Pancreas (tissue), 10 donors: ENCODE results near the gene TRAPPC2L. TPM values are rescaled to one million over a fixed set of nuclear protein-coding genes. Genes with fewer than 3 reads are reported as not detected.

Experiments used
- ATAC-seq, 4 donors: fragments of 200-7000 bp; cut with Tn5 transposase; one replicate each; pipeline versions ENCODE4 v1.8.0 to v1.9.1; 2020; ENCODE audit warnings: mild to moderate bottlenecking in 4 of 4, moderate library complexity in 4 of 4
- DNase-seq, 6 donors: peaks; one replicate each; pipeline ENCODE4 v3.0.0-alpha.2; 2020
- FAIRE-seq: peaks from 2 replicates; lab custom pipeline; 2012; peaks lifted over from hg19 to GRCh38; lab: Jason Lieb, UNC
- H3K27ac ChIP-seq, 4 donors: fragments of 200-600 bp; sonication (generic); 1 replicate in 3 of 4; 2 replicates in 1 of 4; pipeline versions ENCODE4 v1.5.0 to v1.8.0; 2020
- H3K27me3 ChIP-seq, 4 donors: fragments of 200-600 bp; one replicate each; pipeline ENCODE4 v1.8.0; 2021
- H3K36me3 ChIP-seq, 3 donors: fragments of 200-600 bp; sonication (generic) in 1 of 3; one replicate each; pipeline versions ENCODE4 v1.5.0 to v1.8.0; 2020 to 2021
- H3K4me1 ChIP-seq, 3 donors: fragments of 200-600 bp; one replicate each; pipeline ENCODE4 v1.8.0; 2021
- H3K4me3 ChIP-seq, 4 donors: fragments of 200-600 bp; sonication (generic) in 2 of 4; one replicate each; pipeline versions ENCODE4 v1.5.0 to v1.8.0; 2020 to 2021
- H3K9me3 ChIP-seq, 4 donors: fragments of 200-600 bp; one replicate each; pipeline ENCODE4 v1.8.0; 2021
- WGBS, 2 donors: extraction: QIAGEN DNeasy Blood & Tissue Kit; methylation state at CpG; one replicate each; pipeline ENCODE4 v1.1.7; 2013; 5-methylcytosine and 5-hydroxymethylcytosine counted together
- intact Hi-C, 3 donors: fragments of 100-400 bp; cut with DNase I; formaldehyde crosslinking; loops; one replicate each; pipeline versions ENCODE4 v1.11.1 to v1.14.2; 2022
- polyA plus RNA-seq, 2 donors: library from polyadenylated mRNA; stranded (reverse); fragments of 200-250 nt; gene quantifications; one replicate each; pipeline ENCODE4 v1.2.3, GENCODE V29; 2013
- total RNA-seq, 6 donors: library from RNA; stranded (reverse); fragmentation: NEBNext Ultra II Directional in 4 of 6; extraction: Animal tissue kit (Norgen Biotek cat#: 25700) in 4 of 6; gene quantifications; one replicate each; pipeline versions ENCODE4 v1.2.1 to v1.2.4, GENCODE V29; 2021 to 2023
- TF ChIP-seq, protein P1 (sequence below), 4 donors: fragments of 200-600 bp; sonication (generic) in 3 of 4; IDR thresholded peaks; one replicate each; pipeline versions ENCODE4 v1.5.0 to v1.8.0; 2021; ENCODE audit warnings: antibody characterized with exemption in 4 of 4
- donor health status: healthy with polysubstance abuse.
- donor health status: DM: no; HTN: no; CAD: no; lungs with moderate emphysema.
- donor health status: DM: no; HTN: no; CAD: no.
- donor health status: control.
- donor health status: control.
- donor health status: Bipolar disorder and iron deficiency.
- donor health status: DM: yes; HTN: yes; CAD: no.
- donor health status: DM: no; HTN: no; CAD: no.
- donor health status: DM: no; HTN: no; CAD: no.
- donor health status: DM: yes; HTN: yes; CAD: no.

TRAPPC2L gene
- total and polyA plus RNA-seq, 8 donors, result 16.0 to 55.2 (median 27.4) TPM

DNA sequence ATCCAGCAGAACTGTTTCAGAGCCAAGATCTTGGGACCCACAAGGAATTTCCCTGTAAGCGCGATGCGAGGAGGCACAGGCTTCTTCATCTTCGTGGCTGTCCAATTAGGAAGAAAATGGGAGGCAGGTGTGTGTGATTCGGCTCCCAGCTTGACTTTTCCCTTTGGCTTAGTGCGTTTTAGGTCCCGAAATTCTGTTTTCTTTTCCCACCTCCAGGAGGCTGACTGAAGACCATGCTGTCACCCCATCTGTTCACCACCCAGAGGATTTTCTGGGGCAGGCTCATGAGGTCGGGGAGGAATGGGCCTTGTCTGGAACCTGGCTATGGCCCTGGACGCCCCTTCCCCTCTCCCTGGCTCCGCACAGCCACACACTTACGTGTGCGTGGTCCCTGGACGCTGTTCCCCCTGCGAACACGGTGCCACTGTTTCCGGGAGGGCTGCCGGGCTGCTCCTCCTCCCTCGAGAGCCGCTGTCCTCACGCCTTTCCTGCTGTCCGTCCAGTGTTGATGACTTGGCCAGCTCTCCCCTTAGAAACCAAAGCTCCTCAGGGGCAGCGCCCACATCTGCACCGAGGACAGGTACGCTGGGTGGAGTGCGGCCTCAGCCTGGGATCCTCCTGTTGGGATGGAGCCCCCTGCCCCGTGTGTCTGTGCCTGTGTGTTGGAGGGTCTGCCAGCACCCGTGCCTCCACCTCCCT is 12.2 kb downstream of the TRAPPC2L start:
- no peak overlapping the region for H3K4me3 ChIP-seq
- 79 to 81% methylated on average over 25 to 27 of the region's 27 CpGs for WGBS, 2 donors
- H3K27me3 ChIP-seq, result no peaks in the 10 kb centered on the region
- no peaks in the 10 kb centered on the region for H3K9me3 ChIP-seq
- no peaks in the 10 kb centered on the region for H3K36me3 ChIP-seq
- TF ChIP-seq, protein P1, sequence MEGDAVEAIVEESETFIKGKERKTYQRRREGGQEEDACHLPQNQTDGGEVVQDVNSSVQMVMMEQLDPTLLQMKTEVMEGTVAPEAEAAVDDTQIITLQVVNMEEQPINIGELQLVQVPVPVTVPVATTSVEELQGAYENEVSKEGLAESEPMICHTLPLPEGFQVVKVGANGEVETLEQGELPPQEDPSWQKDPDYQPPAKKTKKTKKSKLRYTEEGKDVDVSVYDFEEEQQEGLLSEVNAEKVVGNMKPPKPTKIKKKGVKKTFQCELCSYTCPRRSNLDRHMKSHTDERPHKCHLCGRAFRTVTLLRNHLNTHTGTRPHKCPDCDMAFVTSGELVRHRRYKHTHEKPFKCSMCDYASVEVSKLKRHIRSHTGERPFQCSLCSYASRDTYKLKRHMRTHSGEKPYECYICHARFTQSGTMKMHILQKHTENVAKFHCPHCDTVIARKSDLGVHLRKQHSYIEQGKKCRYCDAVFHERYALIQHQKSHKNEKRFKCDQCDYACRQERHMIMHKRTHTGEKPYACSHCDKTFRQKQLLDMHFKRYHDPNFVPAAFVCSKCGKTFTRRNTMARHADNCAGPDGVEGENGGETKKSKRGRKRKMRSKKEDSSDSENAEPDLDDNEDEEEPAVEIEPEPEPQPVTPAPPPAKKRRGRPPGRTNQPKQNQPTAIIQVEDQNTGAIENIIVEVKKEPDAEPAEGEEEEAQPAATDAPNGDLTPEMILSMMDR (IDR thresholded peaks at IDR 0.05), result no peak
- DNase-seq, result no peak
- H3K27ac ChIP-seq, result no peak overlapping the region
- intact Hi-C loops, result no loop called here
- FAIRE-seq, result no peak
- no peak for ATAC-seq
- H3K4me1 ChIP-seq, result no peaks in the 10 kb centered on the region

DNA sequence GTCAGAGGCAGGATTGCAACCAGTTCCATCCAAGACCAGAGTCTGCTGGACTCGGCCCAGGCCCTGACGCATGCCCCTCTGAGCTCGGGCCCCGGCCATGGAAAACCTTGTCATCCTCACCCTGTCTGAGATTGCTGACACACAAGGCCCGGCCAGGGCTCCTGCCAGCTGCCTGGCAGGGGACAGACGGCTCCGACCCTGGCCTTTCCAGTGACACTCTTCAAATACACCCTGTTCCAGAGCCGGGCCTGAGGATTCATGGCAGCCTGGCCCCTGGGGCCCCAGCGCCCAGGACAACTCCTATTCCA is 12.7 kb downstream of the TRAPPC2L start:
- H3K27me3 ChIP-seq, result no peaks in the 10 kb centered on the region
- H3K4me1 ChIP-seq, result no peaks in the 10 kb centered on the region
- H3K4me3 ChIP-seq, result no peak overlapping the region
- FAIRE-seq, result no peak
- DNase-seq, result no peak
- ATAC-seq, result no peak
- H3K36me3 ChIP-seq, result no peaks in the 10 kb centered on the region
- H3K27ac ChIP-seq, result no peak overlapping the region
- TF ChIP-seq, protein P1 (IDR thresholded peaks at IDR 0.05), result no peak
- no peaks in the 10 kb centered on the region for H3K9me3 ChIP-seq
- WGBS, 2 donors, result 62 to 76% methylated on average over 9 of the region's 9 CpGs
- intact Hi-C loops, result no loop called here

DNA sequence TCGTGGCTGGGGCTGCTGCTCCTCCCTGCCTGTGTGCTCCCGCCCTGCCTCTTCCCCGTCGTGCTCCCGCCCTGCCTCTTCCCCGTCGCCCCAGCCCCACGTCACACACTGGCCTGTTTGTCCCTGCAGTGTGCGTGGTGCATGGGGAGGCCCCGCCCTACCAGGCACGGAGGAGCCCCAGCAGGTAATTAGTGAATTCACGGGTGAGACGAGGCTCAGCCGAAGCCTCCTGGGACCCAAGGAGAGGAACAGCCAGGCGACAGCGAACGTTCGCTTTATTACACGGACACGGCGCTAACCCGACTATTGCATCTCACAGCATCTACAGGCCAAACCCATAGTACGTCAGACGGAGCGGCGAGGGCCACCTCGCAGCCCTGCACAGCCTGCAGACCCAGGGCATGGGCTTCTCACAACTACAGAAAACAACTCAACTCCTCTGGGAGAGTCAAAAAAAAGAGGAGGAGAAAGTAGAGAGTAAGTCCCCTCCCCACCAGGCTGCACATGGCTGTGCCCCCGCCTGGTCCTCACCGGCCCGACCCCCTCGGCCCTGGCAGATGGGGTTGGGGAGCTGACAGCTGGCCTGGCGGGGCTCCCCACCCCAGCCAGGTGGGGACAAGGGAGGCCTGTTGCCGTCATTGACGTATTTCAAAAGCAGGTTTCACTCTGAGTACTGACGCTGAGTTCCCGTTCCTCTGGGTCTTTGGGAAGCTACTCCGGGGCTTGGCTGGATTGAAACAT is 13.9 kb downstream of the TRAPPC2L start:
- no peaks in the 10 kb centered on the region for H3K9me3 ChIP-seq
- intact Hi-C loops, result no loop called here
- 31 to 35% methylated on average over 35 to 37 of the region's 37 CpGs for WGBS, 2 donors
- no peak overlapping the region for H3K4me3 ChIP-seq
- no peaks in the 10 kb centered on the region for H3K4me1 ChIP-seq
- TF ChIP-seq, protein P1 (IDR thresholded peaks at IDR 0.05), result no peak
- H3K27me3 ChIP-seq, result no peaks in the 10 kb centered on the region
- no peak overlapping the region for H3K27ac ChIP-seq
- ATAC-seq (peak in 3 of 4 donors; percentile 27 to 54 (median 28)), FAIRE-seq (no peak), DNase-seq (no peak)
- H3K36me3 ChIP-seq, result no peaks in the 10 kb centered on the region

DNA sequence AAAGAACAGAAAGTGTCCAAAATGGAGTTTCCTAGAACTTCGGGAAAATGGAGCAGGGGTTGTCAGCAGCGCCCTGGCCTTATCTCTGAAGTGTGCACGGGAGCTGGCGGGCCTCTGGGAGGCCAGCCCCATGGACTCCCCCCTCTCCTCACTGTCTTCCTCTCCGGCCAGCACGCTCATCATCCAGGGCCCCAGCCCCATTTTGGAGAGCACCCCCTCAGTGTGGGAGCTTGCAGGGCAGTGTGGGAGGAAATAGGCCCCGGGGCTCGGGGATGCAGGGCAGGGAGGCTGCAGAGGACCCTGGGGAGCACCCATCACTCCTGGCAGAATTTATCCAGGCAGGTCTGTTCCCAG is 14.4 kb downstream of the TRAPPC2L start:
- TF ChIP-seq, protein P1 (IDR thresholded peaks at IDR 0.05), result no peak
- DNase-seq (no peak), ATAC-seq (peak; percentile 12 to 21 (median 16)), FAIRE-seq (no peak)
- no peaks in the 10 kb centered on the region for H3K36me3 ChIP-seq
- 14 to 18% methylated on average over 8 of the region's 8 CpGs for WGBS, 2 donors
- no peaks in the 10 kb centered on the region for H3K4me1 ChIP-seq
- no peaks in the 10 kb centered on the region for H3K9me3 ChIP-seq
- no peaks in the 10 kb centered on the region for H3K27me3 ChIP-seq
- intact Hi-C loops, result no loop called here
- H3K27ac ChIP-seq, result no peak overlapping the region
- H3K4me3 ChIP-seq, result no peak overlapping the region
